Panc1 (cell line): ENCODE measurements around the gene PPARG.

ENCODE experiments used
- SIN3A ChIP-seq: IDR thresholded peaks from 2 replicates; pipeline ENCODE4 v1.6.1; 2012; ENCODE audit warnings: low read depth, mild to moderate bottlenecking, low read length, moderate library complexity, borderline replicate concordance; ENCODE audit not compliant: insufficient read depth
- TCF7L2 ChIP-seq: IDR thresholded peaks from 2 replicates; pipeline ENCODE4 v1.6.1; 2011; ENCODE audit warnings: mild to moderate bottlenecking, low read depth, low read length, inconsistent platforms
- TF ChIP-seq, protein P1 (sequence below): fragments of 450-650 bp; IDR thresholded peaks from 2 replicates; pipeline ENCODE4 v1.5.1; 2017; ENCODE audit warnings: mild to moderate bottlenecking

DNA sequence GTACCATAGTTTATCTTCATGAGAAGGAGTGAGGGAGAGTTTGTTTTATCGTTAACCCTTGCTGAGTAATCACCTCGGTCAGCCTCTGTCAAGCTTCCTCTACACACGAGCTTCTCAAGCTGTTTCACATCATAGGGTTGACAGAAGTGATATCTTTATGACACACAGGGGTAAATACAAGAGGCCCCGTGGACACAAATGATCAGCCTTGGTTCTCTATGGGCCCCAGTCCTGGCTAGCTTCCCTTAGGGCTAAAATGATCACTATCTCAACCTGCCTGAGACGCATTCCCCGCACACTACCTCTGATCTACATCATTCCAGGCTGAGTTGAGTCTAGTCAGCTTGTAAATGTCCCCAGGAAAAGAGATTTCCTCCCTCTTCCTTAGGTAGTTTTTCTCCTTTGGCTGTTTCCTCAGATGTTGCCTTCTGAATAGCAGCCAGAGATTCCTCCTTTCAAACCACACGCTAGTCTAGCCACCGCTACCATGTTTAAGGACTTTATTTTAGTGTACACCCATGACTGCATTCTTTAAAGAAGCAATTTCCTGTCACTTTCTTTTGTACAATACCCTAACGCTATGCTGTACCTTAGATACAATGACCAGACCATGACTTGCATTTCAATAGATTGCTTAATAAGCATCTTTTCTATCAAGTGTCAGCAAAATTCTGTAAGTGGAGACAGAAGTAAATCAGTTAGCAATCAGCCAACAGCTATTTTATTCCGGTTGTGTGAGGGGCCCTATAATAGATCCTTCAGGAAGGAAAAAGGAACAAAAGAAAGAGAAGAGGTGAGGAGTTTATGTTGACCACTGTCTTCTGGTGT is 35.1 kb upstream of the PPARG start:
- TF ChIP-seq, protein P1, sequence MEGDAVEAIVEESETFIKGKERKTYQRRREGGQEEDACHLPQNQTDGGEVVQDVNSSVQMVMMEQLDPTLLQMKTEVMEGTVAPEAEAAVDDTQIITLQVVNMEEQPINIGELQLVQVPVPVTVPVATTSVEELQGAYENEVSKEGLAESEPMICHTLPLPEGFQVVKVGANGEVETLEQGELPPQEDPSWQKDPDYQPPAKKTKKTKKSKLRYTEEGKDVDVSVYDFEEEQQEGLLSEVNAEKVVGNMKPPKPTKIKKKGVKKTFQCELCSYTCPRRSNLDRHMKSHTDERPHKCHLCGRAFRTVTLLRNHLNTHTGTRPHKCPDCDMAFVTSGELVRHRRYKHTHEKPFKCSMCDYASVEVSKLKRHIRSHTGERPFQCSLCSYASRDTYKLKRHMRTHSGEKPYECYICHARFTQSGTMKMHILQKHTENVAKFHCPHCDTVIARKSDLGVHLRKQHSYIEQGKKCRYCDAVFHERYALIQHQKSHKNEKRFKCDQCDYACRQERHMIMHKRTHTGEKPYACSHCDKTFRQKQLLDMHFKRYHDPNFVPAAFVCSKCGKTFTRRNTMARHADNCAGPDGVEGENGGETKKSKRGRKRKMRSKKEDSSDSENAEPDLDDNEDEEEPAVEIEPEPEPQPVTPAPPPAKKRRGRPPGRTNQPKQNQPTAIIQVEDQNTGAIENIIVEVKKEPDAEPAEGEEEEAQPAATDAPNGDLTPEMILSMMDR: no peak
- no peak for TF ChIP-seq TCF7L2
- no peak for TF ChIP-seq SIN3A
